Measurements from ENCODE around the gene PLSCR5.

PLSCR5 gene

DNA sequence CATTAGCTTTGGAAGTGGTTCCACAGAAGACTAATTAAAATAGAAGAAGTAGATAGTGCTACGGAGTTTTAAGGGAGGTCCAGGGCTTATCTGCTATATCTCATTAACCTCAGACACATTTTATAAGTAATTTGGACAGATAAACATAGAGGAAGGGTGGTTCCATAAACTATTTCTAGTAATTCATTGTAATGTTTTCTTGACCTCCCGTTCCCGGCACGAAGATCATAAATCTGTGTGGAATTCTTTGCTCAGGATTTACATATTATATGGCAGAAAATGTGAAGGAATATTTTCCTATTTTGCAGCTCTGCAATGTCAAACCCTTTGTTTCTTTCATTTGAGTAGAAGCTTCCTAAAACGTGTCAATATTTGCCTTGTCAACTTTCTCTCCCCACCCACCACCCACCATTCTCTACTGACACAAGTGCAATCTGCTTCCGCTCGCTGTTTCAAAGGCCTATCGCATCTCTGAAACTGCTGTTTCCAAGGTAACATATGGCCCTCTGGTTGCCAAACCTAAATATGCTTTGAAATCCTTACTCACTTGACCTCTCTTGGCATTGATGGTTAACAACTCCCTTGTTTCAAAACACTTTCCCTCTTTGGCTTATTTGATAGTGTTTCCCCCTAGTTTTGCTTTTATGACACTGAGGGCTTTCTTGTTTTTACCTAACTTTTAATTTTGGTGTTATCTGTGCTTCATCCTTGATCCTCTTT lies 21.4 kb upstream of the PLSCR5 start:
- in situ Hi-C loops (cut with HindIII; ENCODE audit: low pct_ligation_motif_present, low sequenced_read_pairs), result no loop called here
- H3K27ac ChIP-seq, result no peak overlapping the region
- no peaks in the 10 kb centered on the region for H3K27me3 ChIP-seq (replicated peaks)
- H3K4me3 ChIP-seq (ENCODE audit: low read depth, low read length), result no peak overlapping the region
- DNase-seq, result no peak
- TF ChIP-seq, protein P1, sequence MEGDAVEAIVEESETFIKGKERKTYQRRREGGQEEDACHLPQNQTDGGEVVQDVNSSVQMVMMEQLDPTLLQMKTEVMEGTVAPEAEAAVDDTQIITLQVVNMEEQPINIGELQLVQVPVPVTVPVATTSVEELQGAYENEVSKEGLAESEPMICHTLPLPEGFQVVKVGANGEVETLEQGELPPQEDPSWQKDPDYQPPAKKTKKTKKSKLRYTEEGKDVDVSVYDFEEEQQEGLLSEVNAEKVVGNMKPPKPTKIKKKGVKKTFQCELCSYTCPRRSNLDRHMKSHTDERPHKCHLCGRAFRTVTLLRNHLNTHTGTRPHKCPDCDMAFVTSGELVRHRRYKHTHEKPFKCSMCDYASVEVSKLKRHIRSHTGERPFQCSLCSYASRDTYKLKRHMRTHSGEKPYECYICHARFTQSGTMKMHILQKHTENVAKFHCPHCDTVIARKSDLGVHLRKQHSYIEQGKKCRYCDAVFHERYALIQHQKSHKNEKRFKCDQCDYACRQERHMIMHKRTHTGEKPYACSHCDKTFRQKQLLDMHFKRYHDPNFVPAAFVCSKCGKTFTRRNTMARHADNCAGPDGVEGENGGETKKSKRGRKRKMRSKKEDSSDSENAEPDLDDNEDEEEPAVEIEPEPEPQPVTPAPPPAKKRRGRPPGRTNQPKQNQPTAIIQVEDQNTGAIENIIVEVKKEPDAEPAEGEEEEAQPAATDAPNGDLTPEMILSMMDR (IDR thresholded peaks at IDR 0.05; ENCODE audit: low read depth, low read length, missing control alignments), result no peak
- no peaks in the 10 kb centered on the region for H3K36me3 ChIP-seq (replicated peaks)

DNA sequence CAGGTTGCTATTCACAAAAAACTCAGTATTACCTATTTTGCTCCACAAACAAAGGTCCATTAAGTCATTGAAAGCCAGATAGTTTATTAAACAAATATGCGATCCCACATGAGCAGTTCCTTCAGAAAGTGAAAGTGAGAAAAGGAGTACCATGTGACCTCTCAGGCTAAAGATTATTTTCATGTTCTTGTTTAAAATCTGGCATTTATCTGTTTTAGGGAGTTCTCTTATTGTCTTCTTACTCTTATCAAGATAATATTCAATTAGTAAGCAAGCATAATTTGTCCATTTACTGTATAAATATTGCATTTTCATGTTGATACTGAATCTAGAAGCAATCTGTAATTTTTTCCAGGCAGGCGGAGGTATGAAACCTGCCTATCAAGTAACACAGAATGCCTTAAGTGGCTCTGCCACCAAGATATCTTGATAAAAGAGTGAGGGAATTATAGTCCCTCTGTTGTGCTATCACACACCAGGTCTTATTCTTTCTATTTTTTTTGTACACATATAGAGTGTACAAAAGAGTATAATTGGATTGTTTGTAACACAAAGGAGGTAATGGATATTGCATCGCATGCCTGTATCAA lies 20.1 kb upstream of the PLSCR5 start:
- TF ChIP-seq, protein P1 (IDR thresholded peaks at IDR 0.05; ENCODE audit: low read depth, low read length, missing control alignments), result no peak
- H3K36me3 ChIP-seq (replicated peaks), result no peaks in the 10 kb centered on the region
- no peaks in the 10 kb centered on the region for H3K27me3 ChIP-seq (replicated peaks)
- in situ Hi-C loops (cut with HindIII; ENCODE audit: low pct_ligation_motif_present, low sequenced_read_pairs), result no loop called here
- no peak for DNase-seq
- no peak overlapping the region for H3K4me3 ChIP-seq (ENCODE audit: low read depth, low read length)
- no peak overlapping the region for H3K27ac ChIP-seq

DNA sequence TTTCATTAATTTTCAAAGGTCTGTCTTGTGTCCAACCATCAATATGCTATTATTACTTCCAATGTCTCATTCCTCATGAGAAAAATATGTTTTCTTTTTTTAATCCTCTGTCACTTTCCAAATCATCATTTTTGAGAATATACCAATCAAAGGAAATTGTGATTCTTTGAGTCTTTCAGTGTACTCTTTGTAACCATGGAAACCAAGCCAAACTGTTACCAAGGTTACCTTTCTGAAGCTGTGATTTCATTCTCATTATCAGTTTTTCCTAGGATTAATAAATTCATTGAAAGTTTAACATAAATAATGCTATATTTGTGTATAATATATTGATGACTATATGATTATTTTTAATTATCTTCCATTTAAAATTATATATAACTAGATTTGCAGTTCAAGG lies 16.6 kb upstream of the PLSCR5 start:
- in situ Hi-C loops (cut with HindIII; ENCODE audit: low pct_ligation_motif_present, low sequenced_read_pairs), result no loop called here
- DNase-seq, result no peak

DNA sequence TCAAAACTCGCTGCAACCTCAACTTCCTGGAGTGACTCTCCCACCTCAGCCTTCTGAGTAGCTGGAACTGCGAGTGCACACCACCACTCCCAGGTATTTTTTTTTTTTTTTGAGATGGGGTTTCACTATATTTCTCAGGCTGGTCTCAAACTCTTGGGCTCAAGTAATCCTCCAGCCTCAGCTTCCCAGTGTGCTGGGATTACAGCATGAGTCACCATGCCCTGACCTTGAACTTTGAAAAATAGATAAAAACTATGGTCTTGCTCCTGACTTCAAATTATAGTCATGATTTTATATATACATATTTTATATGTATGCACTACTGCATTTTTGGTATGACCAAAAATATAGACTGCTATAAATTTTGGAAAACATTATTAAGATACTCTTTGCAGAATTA lies 6.9 kb upstream of the PLSCR5 start:
- in situ Hi-C loops (cut with HindIII; ENCODE audit: low pct_ligation_motif_present, low sequenced_read_pairs), result no loop called here
- no peak overlapping the region for H3K27ac ChIP-seq
- DNase-seq, result no peak
- H3K36me3 ChIP-seq (replicated peaks), result no peaks in the 10 kb centered on the region
- TF ChIP-seq, protein P1 (IDR thresholded peaks at IDR 0.05; ENCODE audit: low read depth, low read length, missing control alignments), result no peak
- no peak overlapping the region for H3K4me3 ChIP-seq (ENCODE audit: low read depth, low read length)
- no peaks in the 10 kb centered on the region for H3K27me3 ChIP-seq (replicated peaks)

More for the DNA sequence above, 16.6 kb upstream of the PLSCR5 start:
- TF ChIP-seq, protein P1 (IDR thresholded peaks at IDR 0.05; ENCODE audit: low read depth, low read length, missing control alignments), result no peak
- Histone ChIP-seq H3K4me3 (ENCODE audit: low read depth, low read length) (no peak overlapping the region), H3K27ac (no peak overlapping the region), H3K36me3 (replicated peaks) (no peaks in the 10 kb centered on the region), H3K27me3 (replicated peaks) (no peaks in the 10 kb centered on the region)

DNA sequence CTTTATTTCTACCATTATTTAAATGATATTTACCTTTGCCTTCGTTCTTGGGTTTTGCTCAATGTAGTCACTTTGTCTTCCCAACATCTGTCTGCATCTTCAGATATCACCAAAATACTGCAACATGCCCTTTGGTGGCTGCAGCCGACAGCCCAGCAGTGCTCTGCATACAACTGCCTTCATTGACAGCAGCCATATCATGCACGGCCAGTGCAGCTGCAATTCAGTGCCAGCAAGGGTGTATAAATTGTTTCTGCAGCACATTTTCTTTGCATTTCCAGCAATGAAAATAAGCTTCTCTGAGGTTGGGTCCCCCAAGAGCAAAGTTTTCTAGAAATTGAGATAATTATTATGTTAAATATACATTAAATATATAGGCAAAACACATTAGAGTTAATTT lies 6.0 kb upstream of the PLSCR5 start:
- no peak for DNase-seq
- Histone ChIP-seq H3K4me3 (ENCODE audit: low read depth, low read length) (no peak overlapping the region), H3K27me3 (replicated peaks) (no peaks in the 10 kb centered on the region), H3K27ac (no peak overlapping the region), H3K36me3 (replicated peaks) (no peaks in the 10 kb centered on the region)
- in situ Hi-C loops (cut with HindIII; ENCODE audit: low pct_ligation_motif_present, low sequenced_read_pairs), result no loop called here
- TF ChIP-seq, protein P1 (IDR thresholded peaks at IDR 0.05; ENCODE audit: low read depth, low read length, missing control alignments), result no peak

All from brain microvascular endothelial cell (primary cell).